ENCODE measurements around the gene MYMX. TPM values are rescaled to one million over a fixed set of nuclear protein-coding genes. Genes with fewer than 3 reads are reported as not detected.
"Not testable (repeated sequence)": the region's sequence is repeated elsewhere in the genome, so short reads cannot be mapped to it uniquely, and the experiment has no call there.

Gene MYMX
- polyA plus RNA-seq, 1 donor from 2014 or later, result not detected

- no peaks in the 10 kb centered on the region for H3K27me3 ChIP-seq (ENCODE audit: insufficient read depth, low read depth, low read length)
- no peaks in the 10 kb centered on the region for H3F3A ChIP-seq (ENCODE audit: insufficient read depth, low read length, poor library complexity, severe bottlenecking)
- no peaks in the 10 kb centered on the region for H4K20me1 ChIP-seq (ENCODE audit: insufficient read depth)
- no peak for TF ChIP-seq EZH2 (IDR thresholded peaks at IDR 0.05; ENCODE audit: borderline replicate concordance, insufficient read depth, low read length, poor library complexity, severe bottlenecking)
- TF ChIP-seq POLR2AphosphoS5 (IDR thresholded peaks at IDR 0.05), result no peak
- TF ChIP-seq REST (IDR thresholded peaks at IDR 0.05; ENCODE audit: borderline replicate concordance), result no peak
- TF ChIP-seq MXI1 (conservative IDR thresholded peaks at IDR 0.05; ENCODE audit: poor library complexity, severe bottlenecking), result no peak
- no peak for TF ChIP-seq RAD21 (conservative IDR thresholded peaks at IDR 0.05)
- no peak overlapping the region for H2AFZ ChIP-seq (ENCODE audit: low read depth, low read length)
- H3K4me3 ChIP-seq (ENCODE audit: low read length), result no peak overlapping the region
- H3K9me2 ChIP-seq (ENCODE audit: insufficient read depth, low read length), result no peaks in the 10 kb centered on the region
- no peak overlapping the region for H3K27ac ChIP-seq (ENCODE audit: low read length)
- no peak overlapping the region for H3K4me2 ChIP-seq (ENCODE audit: low read length)
- no peaks in the 10 kb centered on the region for H3K79me2 ChIP-seq (replicated peaks; ENCODE audit: insufficient read depth, low read length)
- no peak overlapping the region for H3K9ac ChIP-seq (ENCODE audit: low read length)
- H3K9me3 ChIP-seq (ENCODE audit: low read length), result no peaks in the 10 kb centered on the region
- H3K36me3 ChIP-seq (ENCODE audit: insufficient read depth, low read length), result no peaks in the 10 kb centered on the region
Observed at GRCh38 chr6:44194326-44194725, 22.4 kb upstream of the MYMX start.

GRCh38 chr6:44196351-44196750, 20.4 kb upstream of the MYMX start:
- not testable (repeated sequence) for H3K9me2 ChIP-seq (ENCODE audit: insufficient read depth, low read length); H2AFZ ChIP-seq (ENCODE audit: low read depth, low read length); H3K27me3 ChIP-seq (ENCODE audit: insufficient read depth, low read depth, low read length); H3F3A ChIP-seq (ENCODE audit: insufficient read depth, low read length, poor library complexity, severe bottlenecking); H3K9ac ChIP-seq (ENCODE audit: low read length); H3K36me3 ChIP-seq (ENCODE audit: insufficient read depth, low read length); H3K4me3 ChIP-seq (ENCODE audit: low read length); H3K79me2 ChIP-seq (replicated peaks; ENCODE audit: insufficient read depth, low read length); H3K4me2 ChIP-seq (ENCODE audit: low read length); H4K20me1 ChIP-seq (ENCODE audit: insufficient read depth); H3K27ac ChIP-seq (ENCODE audit: low read length); H3K9me3 ChIP-seq (ENCODE audit: low read length)

GRCh38 chr6:44198684-44199083, 18.0 kb upstream of the MYMX start:
- no peaks in the 10 kb centered on the region for H4K20me1 ChIP-seq (ENCODE audit: insufficient read depth)
- H3K4me2 ChIP-seq (ENCODE audit: low read length), result no peak overlapping the region
- no peak overlapping the region for H3K27ac ChIP-seq (ENCODE audit: low read length)
- no peak overlapping the region for H3K9ac ChIP-seq (ENCODE audit: low read length)
- no peaks in the 10 kb centered on the region for H3K9me3 ChIP-seq (ENCODE audit: low read length)
- TF ChIP-seq TAF1 (IDR thresholded peaks at IDR 0.05; ENCODE audit: low read depth), result no peak
- no peak for TF ChIP-seq SMC3 (conservative IDR thresholded peaks at IDR 0.05; ENCODE audit: poor library complexity)
- TF ChIP-seq RAD21 (conservative IDR thresholded peaks at IDR 0.05), result no peak
- TF ChIP-seq POLR2AphosphoS5 (IDR thresholded peaks at IDR 0.05), result no peak
- no peak for TF ChIP-seq EZH2 (IDR thresholded peaks at IDR 0.05; ENCODE audit: borderline replicate concordance, insufficient read depth, low read length, poor library complexity, severe bottlenecking)
- TF ChIP-seq MXI1 (conservative IDR thresholded peaks at IDR 0.05; ENCODE audit: poor library complexity, severe bottlenecking), result no peak
- no peak for TF ChIP-seq REST (IDR thresholded peaks at IDR 0.05; ENCODE audit: borderline replicate concordance)
- no peak for TF ChIP-seq EP300 (conservative IDR thresholded peaks at IDR 0.05; ENCODE audit: poor library complexity, severe bottlenecking)
- no peak for TF ChIP-seq CTCF (IDR thresholded peaks at IDR 0.05; ENCODE audit: poor library complexity, severe bottlenecking)
- no peaks in the 10 kb centered on the region for H3K36me3 ChIP-seq (ENCODE audit: insufficient read depth, low read length)
- H3K4me3 ChIP-seq (ENCODE audit: low read length), result no peak overlapping the region
- no peaks in the 10 kb centered on the region for H3K27me3 ChIP-seq (ENCODE audit: insufficient read depth, low read depth, low read length)
- H3K79me2 ChIP-seq (replicated peaks; ENCODE audit: insufficient read depth, low read length), result no peaks in the 10 kb centered on the region
- H3K9me2 ChIP-seq (ENCODE audit: insufficient read depth, low read length), result no peaks in the 10 kb centered on the region
- H2AFZ ChIP-seq (ENCODE audit: low read depth, low read length), result no peak overlapping the region
- H3F3A ChIP-seq (ENCODE audit: insufficient read depth, low read length, poor library complexity, severe bottlenecking), result no peaks in the 10 kb centered on the region

Measured in neural cell (in vitro differentiated cells).